Activated CD8-positive, alpha-beta memory T cell treated with anti-CD3 and anti-CD28 coated beads for 1 hour (primary cell): ENCODE data around the gene UGP2.
"Not testable (repeated sequence)": the region's sequence is repeated elsewhere in the genome, so short reads cannot be mapped to it uniquely, and the experiment has no call there.

ENCODE experiments used
- DNase-seq, 2 donors: peaks; one replicate each; pipeline ENCODE4 v3.0.0-alpha.2; 2020; ENCODE audit warnings: low read depth in 1 of 2; ENCODE audit errors: extremely low read depth in 1 of 2

UGP2 gene

DNA sequence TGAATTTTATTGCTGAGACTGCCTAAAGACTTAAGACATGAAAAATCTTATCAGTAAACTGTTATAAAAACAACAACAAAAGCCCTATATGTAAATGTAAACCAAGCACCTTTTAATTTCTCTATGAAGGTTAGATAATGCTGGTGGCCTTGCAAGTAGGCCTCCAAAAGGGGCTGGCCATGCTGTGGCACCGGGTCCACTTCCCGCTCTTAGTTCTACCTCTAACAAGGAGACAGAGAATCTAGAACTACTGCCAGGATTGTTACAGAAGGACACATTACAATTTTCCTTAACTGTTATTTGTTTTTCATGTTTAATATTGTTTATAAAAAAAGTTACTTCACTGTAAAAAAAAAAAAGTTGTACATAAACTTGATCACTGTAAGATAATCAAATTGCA lies 49.0 kb downstream of the UGP2 start:
- no peak for DNase-seq

DNA sequence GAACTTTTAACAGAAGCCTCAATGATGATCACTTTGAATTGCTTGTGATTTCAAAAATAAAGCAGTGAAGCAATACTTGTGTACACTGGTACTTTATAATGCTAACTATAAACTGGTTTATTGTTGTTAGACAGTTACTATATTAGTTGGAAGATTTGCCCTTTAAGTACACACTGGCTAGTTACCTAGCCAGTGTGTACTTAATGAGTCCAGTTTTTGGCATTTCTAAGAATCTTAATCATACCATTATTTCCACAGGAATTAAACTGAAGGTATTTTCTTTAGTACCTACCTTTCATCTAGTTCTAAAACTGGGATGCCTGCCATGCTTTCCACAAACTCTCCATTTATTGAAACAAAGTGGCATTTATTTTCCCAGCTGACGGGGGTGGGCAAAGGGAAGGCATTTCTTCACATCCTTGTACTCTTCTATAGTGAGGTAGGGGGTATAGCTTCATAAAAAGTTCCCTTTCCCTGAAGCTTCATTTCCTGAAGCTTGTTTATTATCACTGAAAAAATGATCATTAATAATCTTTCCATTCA lies 49.9 kb downstream of the UGP2 start:
- DNase-seq: no peak

DNA sequence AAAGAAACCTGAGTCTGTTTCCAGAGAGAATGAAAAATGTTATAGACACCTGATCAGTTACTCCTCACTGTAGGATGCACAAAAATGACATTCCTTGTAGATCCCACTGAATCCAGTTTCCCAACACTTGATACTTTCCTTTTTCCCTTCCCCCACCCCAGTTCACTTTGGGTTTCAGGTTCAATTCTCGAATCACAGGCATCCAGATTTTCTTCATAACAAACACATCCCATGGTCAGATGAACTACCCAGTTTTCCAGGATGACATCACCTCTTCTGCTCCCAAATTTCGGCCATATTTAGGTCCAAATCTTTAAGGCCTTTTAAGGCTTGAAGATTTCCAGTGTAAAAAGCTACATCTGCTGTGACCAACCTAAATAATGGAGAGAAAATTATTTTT lies 51.5 kb downstream of the UGP2 start:
- DNase-seq: no peak

DNA sequence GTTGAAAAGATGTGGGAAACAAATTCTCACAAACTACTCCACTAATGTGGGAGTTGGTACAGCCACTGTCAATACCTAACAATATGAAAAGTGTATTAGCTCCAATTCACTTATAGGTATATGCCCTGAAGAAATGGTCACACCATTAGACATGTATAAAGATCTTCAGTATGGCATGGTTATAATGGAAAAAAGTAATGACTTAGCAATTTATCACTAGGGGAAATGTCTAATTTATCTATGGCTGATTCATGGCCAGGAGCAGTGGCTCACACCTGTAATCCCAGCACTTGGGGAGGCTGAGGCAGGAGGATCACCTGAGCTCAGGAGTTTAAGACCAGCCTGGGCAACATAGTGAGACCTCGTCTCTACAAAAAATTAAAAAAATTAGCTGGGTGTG lies 52.5 kb downstream of the UGP2 start:
- no peak for DNase-seq

DNA sequence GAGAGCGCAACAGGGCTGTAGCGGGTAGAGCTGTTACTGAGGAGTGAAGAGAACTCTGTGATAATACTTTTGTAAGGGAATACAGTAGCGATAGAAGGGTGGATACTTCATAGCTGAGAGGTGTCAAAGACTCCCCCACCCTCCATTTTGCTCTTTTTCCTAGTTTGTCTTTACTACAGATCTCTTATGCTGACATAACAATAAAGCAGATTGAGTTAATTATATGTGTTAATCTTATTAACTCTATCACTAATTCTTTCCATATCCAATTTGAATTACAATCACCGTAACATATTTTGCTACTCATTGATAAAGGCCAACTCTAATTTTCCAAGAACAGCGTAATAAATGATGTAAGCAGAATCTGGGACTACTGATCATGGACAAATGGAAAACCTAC lies 57.1 kb downstream of the UGP2 start:
- no peak for DNase-seq

DNA sequence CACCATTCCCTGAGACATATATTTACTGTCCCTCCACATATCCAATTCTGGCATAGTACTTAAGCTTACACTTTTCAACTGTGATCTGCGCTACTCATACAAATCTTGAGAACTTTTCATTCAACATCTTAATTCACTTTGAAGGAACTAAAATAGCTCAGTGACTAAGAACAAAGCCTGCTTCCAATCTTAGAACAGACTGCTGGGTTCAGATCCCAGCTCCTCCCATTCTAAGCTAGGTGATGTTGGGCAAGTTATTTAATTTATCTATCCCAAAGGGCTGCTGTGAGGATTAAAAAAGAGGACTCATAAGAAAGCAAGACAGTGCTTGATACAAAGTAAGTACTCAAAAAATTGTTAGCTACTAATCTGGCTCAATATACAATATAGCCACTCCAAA lies 57.9 kb downstream of the UGP2 start:
- DNase-seq: no peak

DNA sequence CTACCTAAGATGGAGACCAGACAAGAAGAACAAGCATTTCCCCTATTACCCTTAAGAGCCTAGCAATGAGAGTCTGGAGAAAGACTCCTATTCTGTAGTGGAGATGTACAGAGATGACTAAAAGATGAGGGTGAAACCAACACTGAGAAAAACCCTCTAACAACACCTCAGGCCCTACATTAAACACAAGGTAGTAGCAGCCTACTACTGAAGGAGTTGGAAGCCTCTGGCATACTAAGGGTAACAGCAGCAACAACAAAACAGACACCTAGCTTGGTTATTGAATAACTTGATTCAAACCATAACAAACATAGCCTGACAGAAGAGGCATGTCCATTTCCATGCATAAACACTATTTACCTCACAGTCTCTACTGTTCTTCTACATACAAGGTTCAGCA lies 60.5 kb downstream of the UGP2 start:
- DNase-seq: no peak

DNA sequence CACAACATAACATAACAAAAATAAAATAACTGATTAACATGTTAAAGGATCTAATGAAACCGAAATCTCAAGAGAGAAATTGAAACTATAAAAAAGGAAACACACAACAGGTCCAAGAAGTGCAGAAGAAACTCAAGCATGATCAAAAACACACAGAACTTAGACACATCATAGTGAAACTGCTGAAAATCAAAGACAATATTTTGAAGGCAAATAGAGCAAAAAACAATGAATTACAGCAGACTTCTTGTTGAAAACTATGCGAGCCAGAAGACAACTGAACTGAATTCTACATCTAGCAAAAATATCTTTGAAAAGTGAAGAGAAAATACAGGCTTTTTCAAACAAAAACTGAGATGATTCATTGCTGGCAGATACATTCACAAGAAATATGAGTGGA lies 61.3 kb downstream of the UGP2 start:
- DNase-seq: no peak

DNA sequence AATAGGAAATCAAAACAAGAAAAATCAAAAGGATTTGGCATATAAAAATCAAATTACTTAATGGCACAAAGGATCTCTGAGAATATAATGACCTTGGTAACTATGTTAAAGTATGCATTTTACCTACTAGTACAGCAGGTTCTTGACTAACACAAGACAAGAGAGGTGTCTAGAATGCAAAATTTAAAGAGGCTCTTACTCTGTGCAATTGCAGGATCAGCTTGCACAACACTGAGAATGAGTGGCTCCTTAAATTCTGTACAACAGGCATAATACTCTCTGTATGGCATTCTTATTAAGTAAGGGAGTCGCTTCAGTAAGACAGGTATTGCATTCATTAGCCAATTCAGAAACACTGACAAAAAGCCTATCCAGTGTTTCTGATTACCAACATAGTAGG lies 72.6 kb downstream of the UGP2 start:
- no peak for DNase-seq

DNA sequence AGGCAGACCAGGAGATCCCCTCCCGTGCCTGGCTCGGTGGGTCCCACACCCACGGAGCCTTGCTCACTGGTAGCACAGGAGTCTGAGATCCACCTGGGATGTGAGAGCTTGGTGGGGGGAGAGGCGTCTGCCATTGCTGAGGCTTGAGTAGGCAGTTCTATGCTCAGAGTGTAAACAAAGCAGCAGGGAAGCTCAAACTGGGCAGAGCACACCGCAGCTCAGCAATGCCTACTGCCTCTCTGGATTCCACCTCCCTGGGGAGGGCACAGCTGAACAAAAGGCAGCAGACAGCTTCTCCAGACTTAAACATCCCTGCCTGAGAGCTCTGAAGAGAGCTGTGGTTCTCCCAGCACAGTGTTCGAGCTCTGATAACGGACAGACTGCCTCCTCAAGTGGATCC lies 85.1 kb downstream of the UGP2 start:
- no peak for DNase-seq

DNA sequence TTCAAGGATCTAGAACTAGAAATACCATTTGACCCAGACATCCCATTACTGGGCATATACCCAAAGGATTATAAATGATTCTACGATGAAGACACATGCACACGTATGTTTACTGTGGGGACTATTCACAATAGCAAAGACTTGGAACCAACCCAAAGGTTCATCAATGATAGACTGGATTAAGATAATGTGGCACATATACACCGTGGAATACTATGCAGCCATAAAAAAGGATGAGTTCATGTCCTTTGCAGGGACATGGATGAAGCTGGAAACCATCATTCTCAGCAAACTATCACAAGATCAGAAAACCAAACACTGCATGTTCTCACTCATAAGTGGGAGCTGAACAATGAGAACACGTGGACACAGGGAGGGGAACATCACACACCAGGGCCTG lies 90.4 kb downstream of the UGP2 start:
- DNase-seq: not testable (repeated sequence)
